Adrenal gland (tissue), 5 donors: Measurements from ENCODE around the gene GYS2.

Source experiments
- CTCF ChIP-seq, 6 experiments: fragments of 450-650 bp in 4 of 6; fragments of 200-600 bp in 2 of 6; sonication (generic) in 1 of 6; IDR thresholded peaks; 1 replicate in 5 of 6; 2 replicates in 1 of 6; pipeline versions ENCODE4 v1.5.1 to v1.8.0; 2016 to 2021; ENCODE audit warnings: antibody characterized with exemption in 6 of 6, mild to moderate bottlenecking in 2 of 6, moderate library complexity in 1 of 6
- POLR2A ChIP-seq, 2 donors: fragments of 450-650 bp; IDR thresholded peaks; one replicate each; pipeline ENCODE4 v1.6.1; 2017; ENCODE audit warnings: antibody characterized with exemption in 2 of 2, mild to moderate bottlenecking in 2 of 2, moderate library complexity in 1 of 2
- donor health status: DM: no; HTN: no; CAD: no.

GRCh38 chr12:21577516-21577915 lies 27.1 kb downstream of the GYS2 start:
- TF ChIP-seq CTCF (IDR thresholded peaks at IDR 0.05) (no peak), POLR2A (IDR thresholded peaks at IDR 0.05) (no peak)
